ENCODE results near the gene IRX4. TPM values are rescaled to one million over a fixed set of nuclear protein-coding genes. Genes with fewer than 3 reads are reported as not detected.

Gene IRX4
- total RNA-seq, 1 experiment from 2014 or later: 4.6 TPM

GRCh38 chr5:1892211-1892610 is 9.5 kb upstream of the IRX4 start:
- no peak for DNase-seq (ENCODE audit: low read depth)

DNA sequence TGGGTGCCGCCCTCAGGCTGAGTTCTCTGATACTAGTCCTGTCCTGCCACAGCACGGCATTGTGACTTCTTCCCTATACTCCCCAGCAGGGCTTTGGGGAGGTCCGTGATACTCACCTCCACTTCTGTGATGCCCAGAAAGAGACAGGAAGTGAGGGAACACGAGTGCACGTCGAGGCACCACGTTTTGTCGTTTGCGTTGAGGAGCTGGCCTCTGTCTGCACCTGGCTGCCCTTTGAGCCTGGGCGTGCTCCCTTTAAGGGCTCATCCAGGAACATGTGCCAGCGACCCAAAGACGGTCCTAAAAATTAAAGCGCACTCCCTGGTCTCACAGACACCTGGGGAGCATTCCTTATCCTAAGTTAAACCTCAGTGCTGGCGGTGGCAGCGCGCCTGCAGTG is 8.7 kb upstream of the IRX4 start:
- no peak for DNase-seq (ENCODE audit: low read depth)

GRCh38 chr5:1890296-1890695 is 7.6 kb upstream of the IRX4 start:
- DNase-seq (ENCODE audit: low read depth): no peak

DNA sequence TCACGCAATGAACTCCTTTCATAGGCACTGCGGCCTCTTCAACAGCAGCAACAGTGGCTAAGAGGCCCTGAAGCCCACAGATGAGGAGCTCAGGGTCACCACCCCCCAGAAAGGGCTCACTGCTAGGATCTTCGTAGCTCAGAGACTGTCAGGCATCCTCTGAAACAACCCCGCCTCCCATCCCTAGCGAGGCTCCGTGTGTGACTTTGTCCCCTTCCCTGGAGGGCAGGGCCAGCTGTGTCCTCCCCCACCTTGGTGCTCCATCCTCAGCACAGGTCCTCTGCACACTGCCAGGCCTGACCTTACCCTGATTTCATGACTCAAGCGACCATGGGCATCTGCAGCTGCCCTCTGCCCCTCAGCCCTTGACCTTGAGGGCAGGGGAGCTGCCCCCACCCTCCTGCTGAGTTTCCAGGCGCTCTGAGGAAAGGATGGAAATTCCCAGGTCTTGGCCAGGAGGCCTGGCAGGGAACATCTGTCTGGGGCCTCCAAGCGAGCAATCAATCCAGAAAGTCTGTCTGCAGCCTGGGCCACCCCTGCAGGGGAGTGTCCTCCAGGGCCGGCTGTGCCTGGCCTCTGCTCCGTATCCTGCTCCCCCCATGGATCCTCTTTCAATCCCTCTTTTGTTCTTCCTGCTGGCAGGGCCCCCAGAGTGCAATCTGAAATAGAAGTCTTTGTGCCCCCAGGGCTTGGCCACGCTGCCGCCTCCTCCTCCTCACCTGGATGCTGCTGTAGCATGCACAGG is 6.8 kb upstream of the IRX4 start:
- DNase-seq (ENCODE audit: low read depth): peak; percentile 30

DNA sequence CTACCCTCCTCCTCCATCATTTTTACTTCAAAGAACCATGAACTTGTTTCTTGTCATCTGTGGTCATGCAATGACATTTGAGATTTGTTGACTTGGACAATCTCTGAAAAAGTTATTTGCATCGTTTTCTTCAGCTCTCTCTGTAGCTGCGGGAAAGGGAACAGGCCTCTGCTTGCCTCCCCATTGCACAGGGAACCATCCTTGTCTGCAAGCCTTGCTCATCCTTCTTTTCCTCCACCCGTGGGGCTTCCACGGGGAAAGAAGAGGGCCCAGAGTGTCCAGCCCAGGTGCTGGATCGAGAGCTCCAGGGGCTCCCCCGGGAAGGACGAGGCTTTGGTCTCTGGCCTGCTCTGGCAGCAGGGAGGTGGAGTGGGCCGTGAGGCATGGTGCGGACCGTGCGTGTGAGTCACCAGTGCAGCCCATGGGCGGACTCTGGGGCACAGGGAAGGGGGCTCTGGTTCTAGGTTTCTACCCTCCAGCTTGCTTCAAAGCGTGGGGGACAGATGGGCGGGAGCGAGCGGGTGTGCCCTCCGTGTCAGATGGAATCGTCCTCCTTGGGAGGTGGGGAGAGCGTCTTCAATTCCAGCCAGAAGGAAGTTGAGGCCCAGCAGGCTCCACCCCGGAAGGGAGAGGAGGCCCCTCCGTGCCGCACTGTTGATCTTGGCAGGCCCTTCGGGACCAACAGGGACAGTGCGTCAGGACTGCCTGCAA is 6.0 kb upstream of the IRX4 start:
- peak; percentile 82 for DNase-seq (ENCODE audit: low read depth)

- no peak for DNase-seq (ENCODE audit: low read depth)
Observed at GRCh38 chr5:1887588-1888360, 5.0 kb upstream of the IRX4 start.

- no peak for DNase-seq (ENCODE audit: low read depth)
Observed at GRCh38 chr5:1886846-1887587, 4.3 kb upstream of the IRX4 start.

DNA sequence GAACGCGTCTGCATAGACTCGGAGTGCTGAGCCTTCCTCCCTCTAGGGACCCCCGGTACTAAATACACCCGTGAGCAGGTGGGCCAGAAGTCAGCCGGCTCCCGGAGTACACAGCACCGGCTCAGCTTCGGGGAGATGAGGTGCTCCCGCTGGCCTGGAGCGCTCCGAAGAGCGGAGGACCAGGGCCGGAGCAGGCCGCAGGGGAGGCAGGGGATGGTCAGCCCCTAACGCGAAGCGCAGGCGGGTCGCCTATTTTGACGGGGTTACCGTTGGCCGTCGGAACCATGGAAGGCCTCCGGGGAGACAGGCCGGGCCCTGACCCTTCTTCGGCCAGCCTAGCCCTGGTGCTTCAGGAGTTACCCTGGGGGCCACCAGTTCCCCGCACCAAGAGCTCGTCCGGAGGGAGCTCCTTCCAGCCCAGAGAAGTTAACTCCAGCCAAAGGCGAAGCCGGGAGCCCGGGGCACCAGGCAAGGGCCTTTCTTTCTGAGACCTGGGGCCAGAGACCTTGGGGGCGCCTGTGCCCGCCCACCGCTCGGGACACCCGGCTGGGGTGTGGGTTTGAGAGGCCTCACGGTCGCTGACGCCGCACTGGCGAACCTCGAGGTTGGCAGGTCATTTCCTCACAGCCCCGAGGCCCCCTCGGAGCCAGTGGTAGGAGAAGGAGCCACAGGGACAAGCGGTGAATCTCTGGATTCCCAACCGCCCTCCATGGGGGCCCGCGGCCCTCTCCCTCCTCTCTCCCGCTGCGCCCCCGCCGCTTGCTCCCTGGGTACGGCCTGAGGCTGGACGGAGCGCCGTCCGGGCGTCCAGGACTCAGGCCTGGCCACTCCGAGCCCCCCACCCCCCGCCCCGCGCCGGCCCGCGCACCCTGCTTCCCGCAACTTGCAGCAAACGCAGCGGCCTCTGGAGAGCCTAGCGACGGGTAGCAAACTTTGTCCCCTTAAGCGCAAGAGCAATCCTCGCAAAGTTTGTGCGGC is 3.4 kb upstream of the IRX4 start:
- DNase-seq (ENCODE audit: low read depth): no peak

GRCh38 chr5:1885404-1885755 is 2.7 kb upstream of the IRX4 start:
- peak; percentile 42 for DNase-seq (ENCODE audit: low read depth)

DNA sequence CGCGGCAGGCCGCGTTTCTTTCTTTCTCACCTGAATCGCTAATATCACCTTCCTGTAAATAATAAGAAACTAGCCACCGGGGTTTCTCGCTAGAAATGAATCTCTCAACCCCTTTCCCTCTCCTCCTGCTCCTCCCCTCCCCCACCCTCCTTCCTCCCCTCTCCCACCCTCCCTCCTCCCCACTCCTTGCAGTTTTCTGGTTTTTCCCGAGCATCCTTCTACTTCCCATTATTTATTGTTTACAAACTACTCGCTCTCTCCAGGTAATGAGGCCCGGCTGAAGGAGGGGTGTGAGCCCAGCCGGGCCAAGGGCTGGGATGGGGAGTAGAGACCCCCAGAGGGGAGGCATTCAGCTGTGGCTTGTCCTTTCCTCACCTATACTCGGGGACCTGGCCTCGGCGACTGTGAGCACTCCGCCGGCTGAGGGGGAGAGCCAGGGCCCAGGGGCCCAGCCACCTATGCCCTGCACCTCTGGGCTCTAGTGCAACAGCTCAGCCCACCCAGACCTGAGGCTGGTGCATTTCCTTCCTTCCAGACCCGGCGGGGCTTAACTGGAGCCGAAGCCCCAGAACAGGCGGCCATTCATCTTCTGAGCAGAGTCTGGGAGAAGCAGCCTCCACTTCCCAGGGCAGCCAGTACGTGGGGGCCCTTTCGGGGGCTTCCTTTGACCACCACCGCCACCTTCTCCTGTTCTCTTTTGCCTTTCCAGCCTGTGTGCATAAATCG is 2.1 kb upstream of the IRX4 start:
- DNase-seq (ENCODE audit: low read depth): no peak

GRCh38 chr5:1883925-1884677 is 1.4 kb upstream of the IRX4 start:
- no peak for DNase-seq (ENCODE audit: low read depth)

DNA sequence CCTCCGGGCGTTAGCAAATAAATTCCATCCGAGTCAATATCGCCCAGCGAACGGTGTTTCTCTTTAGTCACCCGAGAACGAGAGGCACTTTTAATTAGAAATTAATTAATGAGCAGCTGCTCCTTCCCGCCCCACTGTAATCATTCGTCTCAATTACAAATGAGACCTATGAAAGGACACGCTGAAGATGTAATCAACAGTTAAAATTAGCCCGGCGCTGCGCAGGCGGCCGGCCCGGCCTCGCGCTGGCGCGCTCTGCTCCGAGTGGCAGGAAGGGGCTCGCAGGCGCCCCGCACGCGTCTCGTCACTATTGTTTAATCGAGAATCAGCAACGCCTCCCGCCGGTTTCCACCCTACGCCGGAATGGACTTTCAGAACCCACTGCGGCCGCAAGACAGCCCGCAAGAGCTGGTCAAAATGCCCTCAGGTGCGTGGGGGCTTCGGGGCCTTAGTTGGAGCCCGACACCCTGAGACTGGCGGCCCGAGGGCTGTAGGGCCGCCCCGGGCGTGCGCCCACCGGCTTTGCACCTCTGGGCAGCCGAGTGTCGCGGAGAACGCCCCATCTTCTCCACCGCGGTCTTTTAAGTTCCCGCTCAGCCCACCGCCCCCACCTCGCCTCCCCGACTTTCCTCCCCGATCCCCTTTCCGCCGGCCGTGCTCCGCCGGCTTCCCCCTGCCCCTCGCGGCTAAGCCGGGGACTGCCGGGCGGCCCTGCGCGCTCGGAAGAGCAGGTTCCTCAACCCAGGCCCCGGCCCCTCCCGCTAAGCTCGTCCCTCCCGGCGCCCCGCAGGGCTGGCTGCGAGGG is 597 bp upstream of the IRX4 start:
- DNase-seq (ENCODE audit: low read depth): peak; percentile 68

GRCh38 chr5:1881731-1882336 is 891 bp downstream of the IRX4 start:
- DNase-seq (ENCODE audit: low read depth): peak; percentile 29

DNA sequence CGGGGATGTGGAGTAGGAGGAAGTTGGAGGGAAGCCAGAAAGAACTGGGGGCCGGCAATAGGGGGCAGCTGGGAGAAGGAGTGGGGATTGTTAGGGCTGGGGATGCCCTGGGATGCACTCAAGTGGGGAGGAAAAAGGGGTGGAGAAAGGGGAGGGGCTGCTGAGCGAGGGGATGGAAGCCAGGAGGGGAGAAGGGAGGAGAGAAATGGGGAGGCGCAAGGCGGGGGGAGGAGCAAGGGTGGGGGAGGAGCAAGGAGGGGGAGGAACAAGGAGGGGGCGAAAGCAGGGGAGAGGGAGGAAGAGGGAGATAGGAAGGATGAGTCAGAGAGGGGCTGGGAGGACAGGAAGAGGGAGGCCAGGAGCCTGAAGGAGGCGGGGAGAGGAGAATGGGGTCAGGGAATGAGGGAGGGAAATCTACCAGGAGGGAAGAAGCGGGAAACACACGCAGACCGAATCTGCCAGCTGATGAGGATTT is 1.6 kb downstream of the IRX4 start:
- peak; percentile 90 for DNase-seq (ENCODE audit: low read depth)

GRCh38 chr5:1880377-1881025 is 2.2 kb downstream of the IRX4 start:
- DNase-seq (ENCODE audit: low read depth): no peak

- DNase-seq (ENCODE audit: low read depth): no peak
Observed at GRCh38 chr5:1879292-1880263, 3.1 kb downstream of the IRX4 start.

Data from Daoy (cell line).